Measurements from ENCODE around the gene SIX3. TPM values are rescaled to one million over a fixed set of nuclear protein-coding genes. Genes with fewer than 3 reads are reported as not detected.

The SIX3 gene
- polyA plus RNA-seq, 2 of the 4 experiments (the other 2 are of a cell fraction) = 0.22 to 0.59 TPM

- no peak overlapping the region for H3K4me3 ChIP-seq
- CTCF ChIA-PET = interaction anchor here (1.0 to 2.0 kb wide), 5 partner anchors 10 to 447 kb away, joined by 4 to 7 read pairs (median 5); no protein-coding TSS in a partner anchor
- H3K4me1 ChIP-seq = no peaks in the 10 kb centered on the region
- H3K27ac ChIP-seq = no peak overlapping the region
- no peak overlapping the region for H3K4me2 ChIP-seq
- no peak for DNase-seq (ENCODE audit: low read depth in 1 of 2, low spot score in 1 of 2)
- no peaks in the 10 kb centered on the region for H3K9me3 ChIP-seq
- POLR2A ChIA-PET = no interaction called here
- no peak for TF ChIP-seq FOXS1 (CRISPR knock-in tag; IDR thresholded peaks at IDR 0.05)
- no peak for ATAC-seq
- no peak for FAIRE-seq
- 78% methylated on average over 9 of the region's 9 CpGs for WGBS (ENCODE audit: missing lambda C conversion rate)
Measured at GRCh38 chr2:44926957-44927356, 14.5 kb upstream of the SIX3 start.

GRCh38 chr2:44927985-44928482 lies 13.5 kb upstream of the SIX3 start:
- Histone ChIP-seq H3K9me3 (no peaks in the 10 kb centered on the region), H3K4me3 (no peak overlapping the region), H3K4me2 (no peak overlapping the region), H3K27ac (no peak overlapping the region), H3K4me1 (no peaks in the 10 kb centered on the region)
- ChIA-PET POLR2A (no interaction called here), CTCF (interaction anchor here (1.0 to 2.0 kb wide), 5 partner anchors 9 to 448 kb away, joined by 4 to 7 read pairs (median 5); no protein-coding TSS in a partner anchor)
- no peak for ATAC-seq
- no peak for DNase-seq (ENCODE audit: low read depth in 1 of 2, low spot score in 1 of 2)
- TF ChIP-seq NFE2L2 (conservative IDR thresholded peaks at IDR 0.05; ENCODE audit: low read length) = no peak
- TF ChIP-seq EP300 (IDR thresholded peaks at IDR 0.05) = no peak
- TF ChIP-seq ATOH8 (CRISPR knock-in tag; IDR thresholded peaks at IDR 0.05; ENCODE audit: low read depth) = no peak
- no peak for TF ChIP-seq NR3C1 (IDR thresholded peaks at IDR 0.05)
- TF ChIP-seq MAFK (IDR thresholded peaks at IDR 0.05; ENCODE audit: partially characterized antibody) = no peak
- no peak for TF ChIP-seq E2F6 (IDR thresholded peaks at IDR 0.05; ENCODE audit: borderline replicate concordance, low read depth)
- 96% methylated on average over 36 of the region's 36 CpGs for WGBS (ENCODE audit: missing lambda C conversion rate)
- FAIRE-seq = no peak

GRCh38 chr2:44928483-44929158 lies 12.9 kb upstream of the SIX3 start:
- no peak for ATAC-seq
- no peak overlapping the region for H3K4me2 ChIP-seq

GRCh38 chr2:44929159-44929734 lies 12.3 kb upstream of the SIX3 start:
- ATAC-seq (no peak), DNase-seq (ENCODE audit: low read depth in 1 of 2, low spot score in 1 of 2) (no peak), FAIRE-seq (no peak)
- H3K4me2 ChIP-seq = no peak overlapping the region
- H3K9me3 ChIP-seq = no peaks in the 10 kb centered on the region
- no peaks in the 10 kb centered on the region for H3K4me1 ChIP-seq
- no peak overlapping the region for H3K4me3 ChIP-seq
- no peak overlapping the region for H3K27ac ChIP-seq
- ChIA-PET POLR2A (no interaction called here), CTCF (interaction anchor here (2.3 kb wide), 1 partner anchor 26 kb away, joined by 8 read pairs; no protein-coding TSS in a partner anchor)
- TF ChIP-seq MAZ (IDR thresholded peaks at IDR 0.05; ENCODE audit: borderline replicate concordance, low read depth, low read length) = no peak
- TF ChIP-seq CHD4 (IDR thresholded peaks at IDR 0.05; ENCODE audit: borderline replicate concordance) = no peak
- TF ChIP-seq POLR2A (IDR thresholded peaks at IDR 0.05; ENCODE audit: low read length) = no peak
- TF ChIP-seq EP300 (IDR thresholded peaks at IDR 0.05) = no peak
- no peak for TF ChIP-seq CHD2 (IDR thresholded peaks at IDR 0.05; ENCODE audit: low read length, partially characterized antibody)
- no peak for TF ChIP-seq NPAS2 (CRISPR knock-in tag; IDR thresholded peaks at IDR 0.05; ENCODE audit: borderline replicate concordance)
- no peak for TF ChIP-seq ZFP36 (IDR thresholded peaks at IDR 0.05; ENCODE audit: borderline replicate concordance, partially characterized antibody)
- TF ChIP-seq CTCF (IDR thresholded peaks at IDR 0.05) = no peak
- no peak for TF ChIP-seq FOSB (CRISPR knock-in tag; IDR thresholded peaks at IDR 0.05)
- no peak for TF ChIP-seq KDM5A (IDR thresholded peaks at IDR 0.05)
- WGBS (ENCODE audit: missing lambda C conversion rate) = 90% methylated on average over 33 of the region's 66 CpGs

More at GRCh38 chr2:44928483-44929158, 12.9 kb upstream of the SIX3 start:
- Histone ChIP-seq H3K9me3 (no peaks in the 10 kb centered on the region), H3K27ac (no peak overlapping the region), H3K4me3 (no peak overlapping the region), H3K4me1 (no peaks in the 10 kb centered on the region)
- ChIA-PET CTCF (interaction anchor here (1.3 to 2.3 kb wide), 2 partner anchors 27 to 53 kb away, joined by 4 to 8 read pairs; no protein-coding TSS in a partner anchor), POLR2A (no interaction called here)
- FAIRE-seq (no peak), DNase-seq (ENCODE audit: low read depth in 1 of 2, low spot score in 1 of 2) (no peak)
- TF ChIP-seq RFX5 (IDR thresholded peaks at IDR 0.05) (no peak), NPAS2 (CRISPR knock-in tag; IDR thresholded peaks at IDR 0.05; ENCODE audit: borderline replicate concordance) (no peak), JUN (IDR thresholded peaks at IDR 0.05) (no peak), MAZ (IDR thresholded peaks at IDR 0.05; ENCODE audit: borderline replicate concordance, low read depth, low read length) (no peak), EHF (CRISPR knock-in tag; IDR thresholded peaks at IDR 0.05) (no peak), HMGXB4 (CRISPR knock-in tag; IDR thresholded peaks at IDR 0.05; ENCODE audit: borderline replicate concordance) (no peak), NFE2L2 (conservative IDR thresholded peaks at IDR 0.05; ENCODE audit: low read length) (no peak), TFCP2L1 (CRISPR knock-in tag; IDR thresholded peaks at IDR 0.05) (no peak)
- 95% methylated on average over 62 of the region's 62 CpGs for WGBS (ENCODE audit: missing lambda C conversion rate)
